Stimulated activated CD8-positive, alpha-beta memory T cell treated with anti-CD3 and anti-CD28 coated beads, Interleukin-7, amount 100 ng/mL, for 48 hours (primary cell): ENCODE measurements around the gene INHBC.
A peak's percentile ranks its signal among the peaks of the same experiment; 100 is the strongest.

ENCODE experiments used
- DNase-seq, 2 donors: peaks; one replicate each; pipeline ENCODE4 v3.0.0-alpha.2; 2020; ENCODE audit warnings: low read depth in 1 of 2; ENCODE audit errors: extremely low read depth in 1 of 2

INHBC gene

GRCh38 chr12:57465747-57466505, 31.3 kb downstream of the INHBC start:
- no peak for DNase-seq

- DNase-seq, result no peak
Observed at GRCh38 chr12:57467212-57467874, 32.8 kb downstream of the INHBC start.

GRCh38 chr12:57467915-57468314, 33.3 kb downstream of the INHBC start:
- no peak for DNase-seq

- no peak for DNase-seq
Observed at GRCh38 chr12:57469296-57470164, 34.9 kb downstream of the INHBC start.

GRCh38 chr12:57470286-57470969, 35.8 kb downstream of the INHBC start:
- DNase-seq, result no peak

- no peak for DNase-seq
Observed at GRCh38 chr12:57470970-57471656, 36.5 kb downstream of the INHBC start.

GRCh38 chr12:57471661-57472060, 37.1 kb downstream of the INHBC start:
- DNase-seq, result no peak

GRCh38 chr12:57472391-57472790, 37.8 kb downstream of the INHBC start:
- DNase-seq, result no peak

- no peak for DNase-seq
Observed at GRCh38 chr12:57473392-57473791, 38.8 kb downstream of the INHBC start.

- DNase-seq, result no peak
Observed at GRCh38 chr12:57473886-57474285, 39.3 kb downstream of the INHBC start.

GRCh38 chr12:57474430-57474829, 39.8 kb downstream of the INHBC start:
- DNase-seq, result no peak

- no peak for DNase-seq
Observed at GRCh38 chr12:57474862-57475261, 40.3 kb downstream of the INHBC start.

- DNase-seq, result no peak
Observed at GRCh38 chr12:57475271-57476161, 40.9 kb downstream of the INHBC start.

GRCh38 chr12:57476162-57476992, 41.8 kb downstream of the INHBC start:
- DNase-seq, result peak; percentile 58 to 73

GRCh38 chr12:57476993-57477709, 42.6 kb downstream of the INHBC start:
- no peak for DNase-seq

- DNase-seq, result no peak
Observed at GRCh38 chr12:57477710-57478681, 43.4 kb downstream of the INHBC start.

- no peak for DNase-seq
Observed at GRCh38 chr12:57479043-57479375, 44.4 kb downstream of the INHBC start.
